Fibroblast of pulmonary artery (primary cell): ENCODE measurements around the gene DNLZ.

ENCODE experiments used
- DNase-seq: peaks from one replicate; pipeline ENCODE4 v3.0.0-alpha.2; 2010; ENCODE audit warnings: low read depth
- H3K4me3 ChIP-seq: replicated peaks from 2 replicates; pipeline ENCODE4 v1.5.1; 2011; ENCODE audit warnings: low read depth, mild to moderate bottlenecking, control low read depth, low read length, moderate library complexity
- TF ChIP-seq, protein P1 (sequence below): IDR thresholded peaks from 2 replicates; pipeline ENCODE4 v1.5.1; 2011; ENCODE audit warnings: mild to moderate bottlenecking, control low read depth, low read length, inconsistent platforms; ENCODE audit errors: missing control alignments

DNLZ gene

DNA sequence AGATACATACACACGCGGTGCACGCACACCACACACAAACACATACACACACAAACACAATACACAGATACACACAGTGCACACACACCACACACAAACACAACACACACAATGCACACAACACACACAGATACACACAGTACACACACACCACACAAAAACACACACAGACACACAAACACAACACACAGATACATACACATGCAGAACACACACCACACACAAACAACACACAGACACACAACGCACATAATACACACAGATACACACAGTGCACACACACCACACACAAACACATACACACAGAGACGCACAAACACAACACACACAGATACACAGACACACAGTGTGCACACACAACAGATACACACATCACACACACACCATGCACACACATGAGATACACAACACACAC lies 53.7 kb downstream of the DNLZ start:
- TF ChIP-seq, protein P1, sequence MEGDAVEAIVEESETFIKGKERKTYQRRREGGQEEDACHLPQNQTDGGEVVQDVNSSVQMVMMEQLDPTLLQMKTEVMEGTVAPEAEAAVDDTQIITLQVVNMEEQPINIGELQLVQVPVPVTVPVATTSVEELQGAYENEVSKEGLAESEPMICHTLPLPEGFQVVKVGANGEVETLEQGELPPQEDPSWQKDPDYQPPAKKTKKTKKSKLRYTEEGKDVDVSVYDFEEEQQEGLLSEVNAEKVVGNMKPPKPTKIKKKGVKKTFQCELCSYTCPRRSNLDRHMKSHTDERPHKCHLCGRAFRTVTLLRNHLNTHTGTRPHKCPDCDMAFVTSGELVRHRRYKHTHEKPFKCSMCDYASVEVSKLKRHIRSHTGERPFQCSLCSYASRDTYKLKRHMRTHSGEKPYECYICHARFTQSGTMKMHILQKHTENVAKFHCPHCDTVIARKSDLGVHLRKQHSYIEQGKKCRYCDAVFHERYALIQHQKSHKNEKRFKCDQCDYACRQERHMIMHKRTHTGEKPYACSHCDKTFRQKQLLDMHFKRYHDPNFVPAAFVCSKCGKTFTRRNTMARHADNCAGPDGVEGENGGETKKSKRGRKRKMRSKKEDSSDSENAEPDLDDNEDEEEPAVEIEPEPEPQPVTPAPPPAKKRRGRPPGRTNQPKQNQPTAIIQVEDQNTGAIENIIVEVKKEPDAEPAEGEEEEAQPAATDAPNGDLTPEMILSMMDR = no peak
- no peak overlapping the region for H3K4me3 ChIP-seq
- no peak for DNase-seq
